Fibroblast of lung (primary cell): ENCODE data around the gene BLOC1S3. TPM values are rescaled to one million over a fixed set of nuclear protein-coding genes. Genes with fewer than 3 reads are reported as not detected.

ENCODE experiments used
- DNase-seq, 2 donors: peaks; one replicate each; pipeline versions ENCODE4 v3.0.0 to v3.0.0-alpha.2; 2010; ENCODE audit warnings: low read depth in 2 of 2
- H2AFZ ChIP-seq: 2 replicates; pipeline ENCODE4 v1.5.1; 2012; ENCODE audit warnings: low read length, control low read depth, inconsistent platforms
- H3K27ac ChIP-seq: 2 replicates; pipeline ENCODE4 v1.5.1; 2011; ENCODE audit warnings: low read length, control low read depth; ENCODE audit not compliant: insufficient read depth
- H3K27me3 ChIP-seq: 2 replicates; pipeline ENCODE4 v1.5.1; 2011; ENCODE audit warnings: mild to moderate bottlenecking, low read length; ENCODE audit not compliant: control insufficient read depth, insufficient read depth
- H3K36me3 ChIP-seq: 2 replicates; pipeline ENCODE4 v1.5.1; 2011; ENCODE audit warnings: low read length; ENCODE audit not compliant: control insufficient read depth, insufficient read depth
- H3K4me1 ChIP-seq: 2 replicates; pipeline ENCODE4 v1.5.1; 2011; ENCODE audit warnings: low read length; ENCODE audit not compliant: control insufficient read depth, insufficient read depth; ENCODE audit errors: extremely low read depth
- H3K4me2 ChIP-seq: 2 replicates; pipeline ENCODE4 v1.5.1; 2011; ENCODE audit warnings: low read length, control low read depth; ENCODE audit not compliant: insufficient read depth; ENCODE audit errors: extremely low read depth
- H3K4me3 ChIP-seq, 4 experiments: fragments of 200-600 bp in 1 of 4; sonication (generic) in 1 of 4; replicated peaks in 1 of 4; 2 replicates each; pipeline ENCODE4 v1.5.1; 2011 to 2016; ENCODE audit warnings: low read length in 4 of 4, low read depth in 3 of 4, mild to moderate bottlenecking in 3 of 4, control low read depth in 2 of 4, inconsistent platforms in 1 of 4, mixed read lengths in 1 of 4; ENCODE audit not compliant: insufficient read depth in 1 of 4; ENCODE audit errors: control extremely low read depth in 1 of 4
- H3K79me2 ChIP-seq: 2 replicates; pipeline ENCODE4 v1.5.1; 2012; ENCODE audit warnings: mild to moderate bottlenecking, low read length, inconsistent platforms; ENCODE audit not compliant: control insufficient read depth, insufficient read depth
- H3K9ac ChIP-seq: 2 replicates; pipeline ENCODE4 v1.5.1; 2011; ENCODE audit warnings: mild to moderate bottlenecking, low read length, control low read depth; ENCODE audit not compliant: insufficient read depth
- H3K9me3 ChIP-seq: 2 replicates; pipeline ENCODE4 v1.5.1; 2012; ENCODE audit warnings: low read depth, low read length; ENCODE audit not compliant: control insufficient read depth, insufficient read depth
- H4K20me1 ChIP-seq: 2 replicates; pipeline ENCODE4 v1.5.1; 2011; ENCODE audit warnings: low read length; ENCODE audit not compliant: control insufficient read depth, insufficient read depth; ENCODE audit errors: extremely low read depth
- EZH2 ChIP-seq: IDR thresholded peaks from 2 replicates; pipeline ENCODE4 v1.5.1; 2012; ENCODE audit warnings: low read length, control low read depth, mild to moderate bottlenecking; ENCODE audit errors: missing control alignments
- polyA plus RNA-seq, 2 donors: library from polyadenylated mRNA; depleted of rRNA in 1 of 2; stranded (reverse) in 1 of 2; unstranded in 1 of 2; fragments of >200 nt; gene quantifications; 2 replicates each; pipeline ENCODE4 v1.2.1, GENCODE V29; 2011 to 2012; ENCODE audit warnings: missing spikeins in 1 of 2
- total RNA-seq: library from RNA; depleted of rRNA; stranded (reverse); fragments of >200 nt; gene quantifications from 2 replicates; pipeline ENCODE4 v1.2.1, GENCODE V29; 2014
- TF ChIP-seq, protein P1 (sequence below), 2 donors: IDR thresholded peaks in 1 of 2; conservative IDR thresholded peaks in 1 of 2; 1 replicate in 1 of 2; 2 replicates in 1 of 2; pipeline ENCODE4 v1.5.1; 2011 to 2012; ENCODE audit warnings: low read length in 2 of 2, control low read depth in 1 of 2, inconsistent platforms in 1 of 2, low read depth in 1 of 2, mild to moderate bottlenecking in 1 of 2

BLOC1S3 gene
- total and polyA plus RNA-seq, 2 donors (not counting 1 experiment from before 2014, with no cell fraction given), result 3.8 to 5.6 TPM

GRCh38 chr19:45170146-45171106 is 8.2 kb upstream of the BLOC1S3 start:
- Histone ChIP-seq H3K4me2 (no peak overlapping the region), H2AFZ (no peak overlapping the region), H3K27me3 (no peaks in the 10 kb centered on the region), H3K79me2 (no peaks in the 10 kb centered on the region), H3K4me1 (no peaks in the 10 kb centered on the region), H4K20me1 (no peaks in the 10 kb centered on the region), H3K9me3 (no peaks in the 10 kb centered on the region), H3K9ac (no peak overlapping the region), H3K4me3 (no peak overlapping the region), H3K27ac (no peak overlapping the region), H3K36me3 (no peaks in the 10 kb centered on the region)
- TF ChIP-seq EZH2, result no peak
- TF ChIP-seq, protein P1, sequence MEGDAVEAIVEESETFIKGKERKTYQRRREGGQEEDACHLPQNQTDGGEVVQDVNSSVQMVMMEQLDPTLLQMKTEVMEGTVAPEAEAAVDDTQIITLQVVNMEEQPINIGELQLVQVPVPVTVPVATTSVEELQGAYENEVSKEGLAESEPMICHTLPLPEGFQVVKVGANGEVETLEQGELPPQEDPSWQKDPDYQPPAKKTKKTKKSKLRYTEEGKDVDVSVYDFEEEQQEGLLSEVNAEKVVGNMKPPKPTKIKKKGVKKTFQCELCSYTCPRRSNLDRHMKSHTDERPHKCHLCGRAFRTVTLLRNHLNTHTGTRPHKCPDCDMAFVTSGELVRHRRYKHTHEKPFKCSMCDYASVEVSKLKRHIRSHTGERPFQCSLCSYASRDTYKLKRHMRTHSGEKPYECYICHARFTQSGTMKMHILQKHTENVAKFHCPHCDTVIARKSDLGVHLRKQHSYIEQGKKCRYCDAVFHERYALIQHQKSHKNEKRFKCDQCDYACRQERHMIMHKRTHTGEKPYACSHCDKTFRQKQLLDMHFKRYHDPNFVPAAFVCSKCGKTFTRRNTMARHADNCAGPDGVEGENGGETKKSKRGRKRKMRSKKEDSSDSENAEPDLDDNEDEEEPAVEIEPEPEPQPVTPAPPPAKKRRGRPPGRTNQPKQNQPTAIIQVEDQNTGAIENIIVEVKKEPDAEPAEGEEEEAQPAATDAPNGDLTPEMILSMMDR (conservative IDR thresholded peaks at IDR 0.05 in 1 of 2, IDR thresholded peaks at IDR 0.05 in 1 of 2; ENCODE audit: low read depth in 1 of 2, low read length in 2 of 2), result no peak
- DNase-seq, result no peak

- H3K4me2 ChIP-seq, result no peak overlapping the region
- no peaks in the 10 kb centered on the region for H3K79me2 ChIP-seq
- DNase-seq, result no peak
- TF ChIP-seq, protein P1 (conservative IDR thresholded peaks at IDR 0.05 in 1 of 2, IDR thresholded peaks at IDR 0.05 in 1 of 2; ENCODE audit: low read depth in 1 of 2, low read length in 2 of 2), result no peak
- no peak for TF ChIP-seq EZH2
- H3K27ac ChIP-seq, result no peak overlapping the region
- H2AFZ ChIP-seq, result no peak overlapping the region
- H3K9me3 ChIP-seq, result no peaks in the 10 kb centered on the region
- no peaks in the 10 kb centered on the region for H3K36me3 ChIP-seq
- no peaks in the 10 kb centered on the region for H3K27me3 ChIP-seq
- no peak overlapping the region for H3K9ac ChIP-seq
- no peaks in the 10 kb centered on the region for H4K20me1 ChIP-seq
- H3K4me1 ChIP-seq, result no peaks in the 10 kb centered on the region
- H3K4me3 ChIP-seq, result no peak overlapping the region
Observed at GRCh38 chr19:45171211-45171623, 7.4 kb upstream of the BLOC1S3 start.

GRCh38 chr19:45172173-45172572 is 6.4 kb upstream of the BLOC1S3 start:
- no peaks in the 10 kb centered on the region for H3K36me3 ChIP-seq
- H4K20me1 ChIP-seq, result no peaks in the 10 kb centered on the region
- no peak overlapping the region for H3K4me2 ChIP-seq
- no peak overlapping the region for H2AFZ ChIP-seq
- no peaks in the 10 kb centered on the region for H3K4me1 ChIP-seq
- H3K9ac ChIP-seq, result no peak overlapping the region
- no peak overlapping the region for H3K4me3 ChIP-seq
- DNase-seq, result no peak
- no peaks in the 10 kb centered on the region for H3K79me2 ChIP-seq
- H3K27me3 ChIP-seq, result no peaks in the 10 kb centered on the region
- no peak overlapping the region for H3K27ac ChIP-seq
- TF ChIP-seq EZH2, result no peak
- TF ChIP-seq, protein P1 (conservative IDR thresholded peaks at IDR 0.05 in 1 of 2, IDR thresholded peaks at IDR 0.05 in 1 of 2; ENCODE audit: low read depth in 1 of 2, low read length in 2 of 2), result no peak
- H3K9me3 ChIP-seq, result no peaks in the 10 kb centered on the region
